Measurements from ENCODE around the gene SPTY2D1.

- no peak for TF ChIP-seq CTCF (conservative IDR thresholded peaks at IDR 0.05; ENCODE audit: low read depth, low read length)
- no peak for TF ChIP-seq EZH2 (IDR thresholded peaks at IDR 0.05; ENCODE audit: borderline replicate concordance, low read depth, low read length, poor library complexity, severe bottlenecking)
Observed at GRCh38 chr11:18676803-18677202, 42.7 kb upstream of the SPTY2D1 start.
